Endothelial cell (in vitro differentiated cells): Measurements from ENCODE around the gene CUX1. TPM values are rescaled to one million over a fixed set of nuclear protein-coding genes. Genes with fewer than 3 reads are reported as not detected.

Experiments
- DNase-seq: peaks from one replicate; pipeline ENCODE4 v3.0.0; 2021; ENCODE audit warnings: low spot score
- H3K27ac Mint-ChIP-seq: one replicate; pipeline ENCODE4 v1.8.0; 2021; ENCODE audit warnings: mixed read lengths, inconsistent platforms; ENCODE audit not compliant: unreplicated experiment
- H3K27me3 Mint-ChIP-seq: one replicate; pipeline ENCODE4 v1.8.0; 2021; ENCODE audit warnings: mild to moderate bottlenecking, moderate library complexity, mixed read lengths, inconsistent platforms; ENCODE audit not compliant: unreplicated experiment
- H3K36me3 Mint-ChIP-seq: one replicate; pipeline ENCODE4 v1.8.0; 2021; ENCODE audit warnings: mild to moderate bottlenecking, low read depth, mixed read lengths, inconsistent platforms; ENCODE audit not compliant: unreplicated experiment
- H3K4me1 Mint-ChIP-seq: one replicate; pipeline ENCODE4 v1.8.0; 2021; ENCODE audit warnings: mild to moderate bottlenecking, mixed read lengths, inconsistent platforms; ENCODE audit not compliant: unreplicated experiment
- H3K4me3 Mint-ChIP-seq: one replicate; pipeline ENCODE4 v1.8.0; 2021; ENCODE audit warnings: mild to moderate bottlenecking, mixed read lengths, inconsistent platforms; ENCODE audit not compliant: unreplicated experiment
- H3K9me3 Mint-ChIP-seq: one replicate; pipeline ENCODE4 v1.8.0; 2021; ENCODE audit warnings: mixed read lengths, inconsistent platforms; ENCODE audit not compliant: unreplicated experiment
- total RNA-seq: library from RNA; stranded (reverse); fragmentation: NEBNext Ultra II Directional; extraction: Animal tissue kit (Norgen Biotek cat#: 25700); gene quantifications from one replicate; pipeline ENCODE4 v1.2.1, GENCODE V29; 2021; ENCODE audit not compliant: unreplicated experiment
- TF ChIP-seq, protein P1 (sequence below): fragments of 200-600 bp; sonication (generic); IDR thresholded peaks from one replicate; pipeline ENCODE4 v1.5.0; 2021; ENCODE audit warnings: antibody characterized with exemption; ENCODE audit not compliant: unreplicated experiment

The CUX1 gene
- total RNA-seq, 1 donor from 2014 or later: 43.7 TPM

DNA sequence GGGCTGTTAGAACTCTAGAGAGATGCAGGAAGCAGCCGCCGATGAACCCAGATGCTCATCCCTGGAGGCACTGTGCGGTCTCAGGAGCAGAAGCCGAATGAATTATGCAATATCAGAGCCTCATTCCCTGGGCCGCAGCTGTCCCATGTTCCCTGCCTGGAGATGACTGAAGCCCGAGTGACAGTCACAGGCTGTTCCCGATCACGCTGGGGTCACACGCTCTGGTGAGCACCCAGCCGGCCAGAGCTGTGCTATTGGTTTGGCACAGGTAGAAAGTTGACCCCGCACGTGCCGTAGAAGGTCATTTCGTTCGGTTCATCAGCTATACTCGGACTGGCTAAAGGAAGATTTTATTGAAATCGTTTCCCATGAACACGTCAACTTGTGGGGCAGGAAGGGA, 328.7 kb downstream of the CUX1 start:
- Mint-ChIP-seq H3K4me3 (no peak overlapping the region), H3K36me3 (peaks cover 5% of the 10 kb centered on the region), H3K27ac (no peak overlapping the region), H3K27me3 (peaks cover 4% of the 10 kb centered on the region), H3K4me1 (peaks cover 2% of the 10 kb centered on the region), H3K9me3 (no peaks in the 10 kb centered on the region)
- TF ChIP-seq, protein P1, sequence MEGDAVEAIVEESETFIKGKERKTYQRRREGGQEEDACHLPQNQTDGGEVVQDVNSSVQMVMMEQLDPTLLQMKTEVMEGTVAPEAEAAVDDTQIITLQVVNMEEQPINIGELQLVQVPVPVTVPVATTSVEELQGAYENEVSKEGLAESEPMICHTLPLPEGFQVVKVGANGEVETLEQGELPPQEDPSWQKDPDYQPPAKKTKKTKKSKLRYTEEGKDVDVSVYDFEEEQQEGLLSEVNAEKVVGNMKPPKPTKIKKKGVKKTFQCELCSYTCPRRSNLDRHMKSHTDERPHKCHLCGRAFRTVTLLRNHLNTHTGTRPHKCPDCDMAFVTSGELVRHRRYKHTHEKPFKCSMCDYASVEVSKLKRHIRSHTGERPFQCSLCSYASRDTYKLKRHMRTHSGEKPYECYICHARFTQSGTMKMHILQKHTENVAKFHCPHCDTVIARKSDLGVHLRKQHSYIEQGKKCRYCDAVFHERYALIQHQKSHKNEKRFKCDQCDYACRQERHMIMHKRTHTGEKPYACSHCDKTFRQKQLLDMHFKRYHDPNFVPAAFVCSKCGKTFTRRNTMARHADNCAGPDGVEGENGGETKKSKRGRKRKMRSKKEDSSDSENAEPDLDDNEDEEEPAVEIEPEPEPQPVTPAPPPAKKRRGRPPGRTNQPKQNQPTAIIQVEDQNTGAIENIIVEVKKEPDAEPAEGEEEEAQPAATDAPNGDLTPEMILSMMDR: no peak
- DNase-seq: no peak

DNA sequence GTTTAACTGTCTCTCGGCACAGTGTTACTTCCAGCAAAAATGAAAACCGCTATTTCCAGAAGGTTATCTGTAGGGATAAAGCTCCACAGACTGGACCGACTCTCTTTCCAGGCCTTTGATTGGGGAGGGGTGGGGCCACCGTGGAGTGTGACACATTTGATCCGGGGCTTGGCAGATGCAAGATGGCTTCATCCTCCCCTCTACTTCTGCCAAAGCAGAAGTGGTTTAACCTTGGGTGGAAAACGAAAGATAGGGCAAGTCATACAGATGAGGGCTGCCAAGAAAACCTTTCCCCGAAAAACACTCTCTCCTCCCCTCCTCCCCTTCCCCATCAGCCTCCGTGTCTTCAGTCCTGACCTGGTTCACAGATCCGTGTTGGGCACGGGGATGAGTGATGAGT, 329.6 kb downstream of the CUX1 start:
- Mint-ChIP-seq H3K9me3 (no peaks in the 10 kb centered on the region), H3K27ac (no peak overlapping the region), H3K4me1 (no peaks in the 10 kb centered on the region), H3K4me3 (no peak overlapping the region), H3K36me3 (peaks cover 5% of the 10 kb centered on the region), H3K27me3 (peaks cover 7% of the 10 kb centered on the region)
- no peak for DNase-seq
- TF ChIP-seq, protein P1: no peak

DNA sequence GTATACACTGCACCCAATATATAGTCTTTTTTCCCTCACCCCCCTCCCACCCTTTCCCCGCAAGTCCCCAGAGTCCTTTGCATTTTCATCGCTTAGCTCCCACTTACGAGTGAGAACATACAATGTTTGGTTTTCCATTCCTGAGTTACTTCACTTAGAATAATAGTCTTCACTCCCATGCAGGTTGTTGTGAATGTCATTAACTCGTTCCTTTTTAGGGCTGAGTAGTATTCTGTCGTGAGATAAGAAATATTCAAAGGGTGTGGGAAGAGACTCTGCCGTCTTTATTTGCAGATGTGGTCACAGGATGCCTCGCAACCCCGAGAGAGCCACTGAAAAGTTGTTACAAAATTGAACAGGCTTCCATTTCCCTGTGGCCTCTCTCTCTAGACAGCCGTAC, 331.4 kb downstream of the CUX1 start:
- TF ChIP-seq, protein P1: no peak
- Mint-ChIP-seq H3K27ac (no peak overlapping the region), H3K4me1 (peaks cover 9% of the 10 kb centered on the region)

DNA sequence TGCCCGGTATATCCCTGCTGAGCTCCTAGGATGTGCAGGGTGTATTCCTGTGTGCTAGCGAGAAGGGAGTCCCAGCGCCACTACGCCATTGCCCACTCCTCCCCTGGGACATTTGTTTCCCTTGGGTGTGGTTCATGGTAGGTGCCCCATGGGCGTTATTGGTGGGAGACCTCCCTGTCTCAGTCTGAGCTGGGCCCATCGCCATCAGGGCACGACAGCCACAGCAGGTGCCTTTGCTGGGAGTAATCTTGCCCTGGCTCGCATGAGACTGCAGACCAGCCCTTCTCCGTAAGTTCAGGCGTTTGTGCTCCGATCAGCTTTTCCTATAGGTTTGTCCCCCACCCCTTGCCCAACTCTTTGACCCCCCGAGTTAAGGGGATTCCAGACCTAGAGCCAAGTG, 332.0 kb downstream of the CUX1 start:
- Mint-ChIP-seq H3K27me3 (peaks cover 7% of the 10 kb centered on the region), H3K36me3 (peaks cover 3% of the 10 kb centered on the region), H3K4me3 (no peak overlapping the region), H3K9me3 (no peaks in the 10 kb centered on the region), H3K27ac (no peak overlapping the region), H3K4me1 (peaks cover 9% of the 10 kb centered on the region)
- TF ChIP-seq, protein P1: no peak
- no peak for DNase-seq

More for the DNA sequence above, 331.4 kb downstream of the CUX1 start:
- Mint-ChIP-seq H3K36me3 (peaks cover 7% of the 10 kb centered on the region), H3K4me3 (no peak overlapping the region), H3K9me3 (no peaks in the 10 kb centered on the region), H3K27me3 (peaks cover 7% of the 10 kb centered on the region)
- no peak for DNase-seq

DNA sequence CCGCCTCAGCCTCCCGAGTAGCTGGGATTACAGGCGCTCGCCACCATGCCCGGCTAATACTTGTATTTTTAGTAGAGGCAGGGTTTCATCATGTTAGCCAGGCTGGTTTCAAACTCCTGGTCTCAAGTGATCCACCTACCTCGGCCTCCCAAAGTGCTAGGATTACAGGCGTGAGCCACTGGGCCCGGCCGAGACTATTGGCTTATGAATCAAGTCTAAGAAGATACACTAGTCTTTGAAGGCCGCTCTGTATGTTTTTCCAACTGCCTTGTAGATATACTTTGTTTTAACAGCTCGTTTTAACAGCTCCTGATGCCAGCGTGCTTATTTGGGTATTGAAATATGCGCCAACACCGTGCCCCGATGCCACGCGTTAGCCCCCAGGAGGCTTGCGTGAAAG, 332.8 kb downstream of the CUX1 start:
- Mint-ChIP-seq H3K36me3 (peaks cover 7% of the 10 kb centered on the region), H3K4me3 (no peak overlapping the region), H3K9me3 (no peaks in the 10 kb centered on the region), H3K4me1 (peaks cover 9% of the 10 kb centered on the region), H3K27ac (no peak overlapping the region), H3K27me3 (peaks cover 7% of the 10 kb centered on the region)
- no peak for DNase-seq
- TF ChIP-seq, protein P1: no peak
